ENCODE results near the gene GUCA1A.
"Not testable (repeated sequence)": the region's sequence is repeated elsewhere in the genome, so short reads cannot be mapped to it uniquely, and the experiment has no call there.

GUCA1A gene

DNA sequence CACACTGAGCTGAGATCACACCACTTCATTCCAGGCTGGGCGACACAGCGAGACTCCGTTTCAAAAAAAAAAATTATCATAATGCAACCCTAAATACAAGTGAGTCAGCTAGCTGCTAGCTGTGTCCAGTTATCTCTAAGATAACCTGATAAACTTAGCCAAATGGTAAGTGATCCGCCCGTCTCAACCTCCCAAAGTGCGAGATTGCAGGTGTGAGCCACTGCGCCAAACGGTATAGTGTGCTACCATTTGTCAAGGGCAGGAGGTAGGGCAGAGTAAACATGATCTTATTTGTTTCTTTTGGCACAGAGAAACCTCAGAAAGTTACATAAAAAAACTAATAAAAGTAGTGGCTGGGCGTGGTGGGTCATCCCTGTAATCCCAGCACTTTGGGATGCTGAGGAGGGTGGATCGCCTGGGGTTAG, 26.0 kb upstream of the GUCA1A start:
- no peak for DNase-seq

DNA sequence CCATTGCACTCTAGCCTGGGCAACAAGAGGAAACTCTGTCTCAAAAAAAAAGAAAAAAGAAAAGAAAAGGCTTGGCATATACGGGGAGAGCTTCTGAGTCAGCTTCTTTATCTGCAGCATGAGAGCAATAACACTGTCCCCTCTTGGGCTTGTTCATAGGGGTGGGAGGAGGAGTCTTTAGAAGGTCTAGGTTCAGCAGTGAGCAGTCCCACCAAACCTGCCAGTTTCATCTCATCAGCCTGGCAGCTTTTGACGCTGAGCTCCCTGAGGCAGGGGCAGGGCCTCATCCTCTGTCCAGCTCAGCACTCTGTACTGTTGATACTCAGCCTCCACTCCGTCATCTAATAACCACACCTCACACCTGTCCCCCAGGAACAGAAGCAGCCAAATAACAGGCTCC, 25.1 kb upstream of the GUCA1A start:
- DNase-seq: no peak

DNA sequence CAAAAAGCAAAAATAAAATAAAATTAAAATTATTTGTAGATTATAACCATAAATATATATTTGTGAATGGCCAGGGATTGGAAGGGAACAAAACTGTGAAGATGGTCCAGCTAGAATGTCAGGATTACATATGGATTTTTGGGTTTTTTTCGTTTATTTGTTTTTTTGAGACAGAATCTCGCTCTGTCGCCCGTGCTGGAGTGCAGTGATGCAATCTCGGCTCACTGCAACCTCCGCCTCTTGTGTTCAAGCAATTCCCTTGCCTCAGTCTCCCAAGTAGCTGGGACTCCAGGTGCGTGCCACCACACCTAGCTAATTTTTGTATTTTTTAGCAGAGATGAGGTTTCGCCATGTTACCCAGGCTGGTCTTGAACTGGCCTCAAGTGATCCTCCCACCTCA, 22.9 kb upstream of the GUCA1A start:
- no peak for DNase-seq

DNA sequence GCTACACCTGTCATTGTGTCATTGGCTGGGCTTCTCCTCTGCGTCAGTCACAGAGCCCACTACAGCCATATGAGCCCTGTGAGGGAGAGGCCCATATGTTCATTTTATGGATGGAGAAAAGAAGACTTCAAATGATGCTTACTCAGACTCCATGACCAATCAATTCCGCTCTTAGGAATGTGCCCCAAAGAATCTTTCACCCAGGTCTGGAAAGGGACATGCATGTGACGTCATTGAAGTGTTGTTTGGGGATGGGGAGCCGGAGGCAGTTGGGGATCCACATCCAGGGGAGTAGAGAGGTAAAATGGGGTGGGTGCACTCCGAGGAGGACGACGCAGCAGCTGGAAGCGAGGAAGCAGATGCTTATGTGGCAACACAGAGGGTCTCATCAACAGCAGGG, 21.1 kb upstream of the GUCA1A start:
- no peak for DNase-seq

DNA sequence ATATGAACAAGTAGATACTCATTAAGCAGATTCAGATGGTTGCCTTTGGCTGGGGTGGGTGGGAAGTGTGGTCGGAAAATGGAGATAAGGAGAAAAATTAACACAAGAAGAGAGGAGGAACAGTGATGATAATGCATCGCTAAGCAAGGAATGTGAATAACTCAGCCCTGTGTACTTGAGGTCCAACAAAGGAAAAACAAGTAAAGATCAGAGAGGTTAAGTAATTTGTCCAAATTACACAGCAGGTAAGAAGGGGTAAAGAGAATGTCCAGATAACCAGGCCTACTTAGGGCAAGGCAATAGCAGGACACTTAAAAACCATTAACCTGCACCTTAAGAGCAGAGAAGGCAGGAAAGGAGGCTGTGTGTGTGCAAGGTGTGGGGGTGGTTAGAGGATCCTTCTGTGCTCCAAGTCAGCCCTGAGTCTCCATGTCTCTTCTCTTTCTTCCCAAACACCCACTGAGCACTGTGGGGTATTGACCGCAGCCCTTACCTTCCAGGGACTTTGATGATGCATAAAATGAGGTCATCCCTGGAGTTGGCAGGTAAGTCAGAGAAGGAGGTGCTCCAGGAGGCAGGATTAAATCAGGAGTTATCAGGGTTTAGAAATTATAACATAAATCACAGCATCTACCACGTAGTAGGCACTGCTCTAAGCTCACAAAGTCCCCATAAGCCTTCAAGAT, 20.5 kb upstream of the GUCA1A start:
- not testable (repeated sequence) for DNase-seq

DNA sequence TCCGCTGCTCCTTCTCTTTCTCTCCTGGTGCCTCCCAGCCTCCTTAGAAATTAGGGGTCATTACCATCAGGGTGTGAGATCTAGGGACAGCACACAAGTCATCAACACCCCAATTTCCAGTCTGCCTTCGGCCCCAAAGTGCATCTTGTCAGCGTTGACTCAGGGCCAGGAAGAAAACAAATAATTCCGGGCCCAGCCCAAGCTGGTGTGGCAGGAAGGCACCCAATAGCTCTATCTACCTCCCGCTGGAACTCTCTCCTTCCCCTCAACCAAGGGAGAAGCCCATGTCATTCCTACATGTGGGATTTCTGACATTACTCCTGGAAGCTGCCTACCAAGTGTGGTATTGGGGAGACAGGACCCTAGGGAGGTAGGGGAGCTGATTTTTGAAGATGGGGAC, 19.2 kb upstream of the GUCA1A start:
- DNase-seq: no peak

DNA sequence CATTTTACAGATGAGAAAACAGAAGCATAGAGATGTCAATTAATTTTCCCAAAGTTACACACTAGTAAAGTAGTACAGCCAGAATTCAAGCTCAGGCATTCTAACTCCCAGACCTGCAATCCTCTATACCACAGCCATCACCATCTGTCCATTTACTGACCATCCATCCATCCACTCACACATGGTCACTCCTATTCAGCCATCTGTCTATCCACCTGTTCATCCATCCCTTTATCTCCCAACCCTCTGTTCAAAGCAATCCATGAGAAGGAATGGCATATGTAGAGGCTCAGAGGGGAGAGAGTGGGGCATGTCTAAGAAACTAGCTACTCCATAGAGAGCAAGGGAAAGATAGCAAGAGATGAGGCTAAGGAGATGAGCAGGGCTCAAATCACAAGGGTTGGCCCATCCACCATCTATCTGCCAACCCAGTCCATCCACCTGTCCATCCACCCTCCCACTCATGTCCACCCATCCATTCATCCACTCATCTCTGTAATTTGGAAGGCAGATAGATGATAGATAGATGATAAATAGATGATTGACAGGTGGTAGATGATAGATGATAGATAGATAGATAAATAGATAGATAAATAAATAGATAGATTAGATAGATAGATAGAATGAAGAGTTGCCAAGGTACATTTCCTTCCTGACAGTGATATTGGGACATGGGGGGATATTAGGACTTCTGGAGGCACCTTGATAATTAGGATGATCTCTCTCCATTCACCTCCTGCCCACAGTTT, 18.5 kb upstream of the GUCA1A start:
- no peak for DNase-seq

DNA sequence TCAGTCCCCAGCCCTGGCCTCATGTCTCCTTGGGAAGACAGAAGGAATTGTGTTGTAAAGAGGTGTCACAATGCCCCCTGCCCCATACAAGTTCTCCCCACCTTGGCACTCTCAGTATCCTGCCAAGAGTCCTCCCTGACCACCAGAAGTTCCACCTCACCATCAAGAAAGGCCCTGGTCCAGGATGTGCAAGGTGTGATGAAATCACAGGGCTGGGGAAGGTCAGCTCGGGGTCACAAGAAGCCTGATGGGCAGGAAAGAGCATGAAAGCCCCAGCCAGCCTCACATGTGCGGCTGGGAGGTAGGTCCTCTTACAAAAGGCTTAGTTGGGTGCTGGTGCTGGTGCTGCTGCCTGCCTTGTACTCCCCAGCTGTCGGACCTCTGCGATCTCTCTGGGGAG, 17.9 kb upstream of the GUCA1A start:
- no peak for DNase-seq

DNA sequence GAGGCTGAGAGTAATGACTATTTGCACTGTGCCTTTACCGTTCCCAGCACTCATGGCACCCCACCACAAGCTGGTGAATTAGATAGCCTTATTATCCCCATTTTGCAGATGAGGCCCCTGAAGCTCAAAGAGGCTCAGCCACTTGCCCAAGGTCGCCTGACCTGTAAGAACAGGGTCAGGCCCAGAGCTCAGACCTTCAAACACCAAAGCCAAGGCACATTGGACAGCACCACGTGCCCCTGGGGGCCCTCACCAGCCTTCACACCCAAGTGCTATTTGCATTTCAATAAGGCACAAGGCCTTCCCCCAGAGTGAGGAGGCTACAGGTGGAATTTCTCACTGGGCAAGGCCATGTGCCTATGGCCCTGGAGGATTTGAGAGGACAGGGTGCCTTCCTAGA, 16.5 kb upstream of the GUCA1A start:
- DNase-seq: no peak

DNA sequence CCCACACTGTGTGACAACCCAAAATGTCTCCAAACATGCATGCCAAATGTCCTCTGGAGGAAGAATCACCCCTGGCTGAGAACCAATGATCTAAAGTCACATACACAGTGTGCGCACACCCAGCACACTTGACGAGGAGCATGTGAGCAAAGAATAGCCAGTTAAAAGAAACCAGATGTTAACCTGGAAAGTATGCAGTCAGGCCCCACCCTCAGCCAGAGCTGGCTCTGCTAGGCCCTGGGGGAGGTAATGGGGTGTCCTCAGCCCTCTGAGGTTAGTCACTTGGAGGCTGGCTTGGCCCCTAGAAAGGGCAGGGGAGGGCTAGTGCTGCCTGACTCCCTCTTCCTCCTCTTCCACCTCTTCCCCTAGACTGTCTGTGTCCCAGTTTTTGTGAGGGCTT, 15.2 kb upstream of the GUCA1A start:
- DNase-seq: no peak

DNA sequence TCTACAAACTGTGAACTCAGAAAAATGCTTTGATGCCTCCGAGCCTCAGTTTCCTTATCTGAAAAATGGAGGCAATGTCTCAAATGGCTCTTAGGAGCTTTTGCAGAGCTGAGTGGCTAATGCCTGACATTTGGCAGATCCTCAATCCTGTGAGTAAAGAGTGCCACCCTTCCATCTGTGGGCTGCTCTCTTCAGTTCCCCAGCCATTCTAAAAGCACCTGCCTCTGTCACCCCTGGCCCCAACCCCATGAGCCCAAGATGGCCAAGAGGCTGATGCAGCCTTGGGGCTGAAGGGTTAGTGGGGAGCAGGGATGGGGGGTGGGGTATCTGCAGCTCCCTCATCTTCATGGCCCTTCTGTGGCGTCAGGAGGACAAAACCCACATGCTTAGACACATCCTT, 14.5 kb upstream of the GUCA1A start:
- DNase-seq: no peak

DNA sequence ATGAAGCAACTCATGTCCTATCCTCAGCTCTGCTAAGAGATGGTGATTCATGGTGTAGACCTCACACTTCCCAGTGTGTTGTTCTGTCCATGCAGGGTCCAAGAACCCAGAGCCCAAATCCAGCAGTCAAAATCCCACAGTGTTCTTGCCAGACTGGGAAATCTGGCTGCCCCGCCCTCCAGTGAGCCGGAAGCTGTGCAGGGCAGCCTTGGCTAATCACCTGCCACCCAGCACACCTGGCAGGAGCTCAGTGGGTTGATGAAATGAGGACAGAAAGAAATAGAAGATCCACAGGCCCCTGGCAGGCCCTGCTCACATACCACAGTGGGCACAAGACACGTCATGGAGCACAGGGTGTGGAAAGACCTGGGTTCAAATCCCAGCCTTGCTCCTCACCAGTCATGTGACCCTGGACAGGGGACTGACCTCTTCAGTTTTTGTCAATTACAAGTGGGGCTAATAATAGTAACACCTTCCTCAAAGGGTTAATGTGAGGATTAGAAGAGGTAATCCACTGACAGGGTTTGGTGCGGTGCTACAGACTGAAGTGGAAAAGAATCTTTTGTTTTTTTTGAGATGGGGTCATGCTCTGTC, 13.6 kb upstream of the GUCA1A start:
- DNase-seq: no peak

DNA sequence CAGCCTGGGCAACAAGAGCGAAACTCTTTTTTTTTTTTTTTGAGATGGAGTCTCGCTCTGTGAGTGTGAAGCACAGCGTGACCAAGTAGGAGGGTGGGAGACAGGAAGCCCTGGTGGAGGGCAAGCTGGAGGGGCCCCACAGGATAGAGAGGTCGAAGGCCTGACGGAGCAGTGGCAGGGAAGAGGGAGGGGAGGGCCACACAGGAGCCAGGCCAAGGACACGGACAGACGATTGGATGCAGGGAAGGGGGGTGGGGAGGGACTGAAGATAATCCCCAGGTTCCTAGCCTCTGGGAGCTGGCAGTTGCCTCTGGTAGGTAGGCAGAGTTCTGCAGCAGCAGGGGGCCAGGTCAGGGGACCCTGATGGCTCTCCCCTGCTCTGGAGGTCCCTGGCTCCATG, 10.8 kb upstream of the GUCA1A start:
- DNase-seq: no peak

DNA sequence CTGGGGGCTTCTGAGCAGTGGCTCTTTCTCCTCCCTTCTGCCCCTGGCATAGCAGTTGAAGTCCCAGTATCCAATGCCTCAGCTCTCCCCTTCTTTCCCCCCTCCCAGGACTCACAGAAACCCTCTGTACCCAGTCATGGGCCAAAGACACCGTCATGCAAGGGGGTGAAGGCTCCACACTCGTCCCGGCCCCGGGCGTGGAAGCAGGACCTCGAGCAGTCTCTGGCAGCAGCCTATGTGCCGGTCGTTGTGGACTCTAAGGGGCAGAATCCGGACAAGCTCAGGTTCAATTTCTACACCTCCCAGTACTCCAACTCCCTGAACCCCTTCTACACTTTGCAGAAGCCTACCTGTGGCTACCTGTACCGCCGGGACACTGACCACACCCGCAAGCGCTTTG, 10.4 kb upstream of the GUCA1A start:
- DNase-seq: no peak

DNA sequence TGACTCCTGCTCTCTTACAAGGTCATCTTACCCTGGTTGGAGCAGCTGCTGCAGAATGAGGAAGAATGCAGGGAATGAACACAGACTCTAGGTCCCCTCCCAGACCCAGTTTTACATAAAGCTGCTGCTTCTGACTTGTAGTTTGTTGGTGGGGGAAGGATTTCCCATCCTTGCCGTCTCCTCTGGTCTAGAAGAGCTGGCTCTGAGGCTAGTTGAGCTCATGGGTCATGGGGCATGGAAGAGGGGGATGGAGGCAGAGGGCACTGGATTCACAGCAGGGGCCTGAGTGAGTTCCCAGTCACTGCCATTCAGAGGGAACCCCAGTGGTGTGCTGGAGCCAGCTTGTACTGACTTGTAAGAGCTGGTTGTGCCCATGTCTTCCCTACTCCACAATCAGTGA, 9.2 kb upstream of the GUCA1A start:
- DNase-seq: no peak

DNA sequence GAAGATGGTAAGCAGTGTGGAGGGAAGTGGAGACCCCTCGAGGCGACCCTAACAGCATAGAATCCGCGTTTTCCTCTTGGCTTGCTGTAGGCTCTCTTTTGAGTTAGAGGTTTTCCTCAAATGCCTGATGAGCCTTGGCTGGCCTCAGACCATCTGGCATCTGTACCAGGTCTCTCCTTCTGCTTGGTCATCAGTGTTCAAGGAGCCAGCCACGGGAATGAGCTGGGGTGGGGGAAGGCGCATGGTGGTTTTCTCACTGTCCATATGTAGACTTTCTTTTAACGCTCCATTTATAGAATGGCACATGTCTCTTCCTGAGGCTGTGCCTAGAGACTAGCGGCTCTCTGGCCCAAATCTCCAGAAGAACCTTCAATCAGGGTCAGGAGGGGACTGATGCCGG, 8.1 kb upstream of the GUCA1A start:
- DNase-seq: no peak

DNA sequence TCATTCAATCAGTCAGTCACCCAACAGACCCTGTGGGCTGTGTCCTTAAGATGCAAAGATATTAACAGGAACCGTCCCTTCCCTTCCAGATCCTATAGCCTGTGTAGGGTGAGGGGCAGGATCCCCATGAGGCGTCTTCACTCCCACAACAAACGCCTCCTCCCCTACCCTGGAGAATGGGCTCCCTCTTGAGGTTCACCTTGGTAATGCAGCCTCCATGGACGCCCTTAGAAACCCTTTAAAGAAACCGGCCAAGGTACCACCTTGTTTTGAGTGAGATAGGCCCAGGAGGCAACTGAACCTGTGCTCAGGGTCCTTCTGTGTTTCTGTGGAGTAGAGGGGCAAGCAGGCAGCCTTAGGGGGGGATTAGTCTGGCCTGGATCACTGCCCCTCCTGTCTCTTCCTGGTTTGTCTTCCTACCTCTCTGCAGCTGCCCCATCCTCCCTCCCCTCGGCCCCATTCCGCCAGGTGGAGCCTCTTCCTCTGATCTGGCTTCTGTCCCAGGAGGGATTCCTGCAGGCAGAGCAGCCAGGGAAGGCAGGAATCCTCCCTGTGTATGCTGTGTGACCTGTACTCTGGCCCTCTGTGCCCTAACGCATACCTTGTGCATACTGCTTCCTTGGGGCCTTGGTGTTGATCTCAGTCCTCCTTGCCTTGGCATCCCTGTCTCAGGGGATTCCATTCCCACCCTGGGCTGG, 6.6 kb upstream of the GUCA1A start:
- peak; percentile 63 for DNase-seq

DNA sequence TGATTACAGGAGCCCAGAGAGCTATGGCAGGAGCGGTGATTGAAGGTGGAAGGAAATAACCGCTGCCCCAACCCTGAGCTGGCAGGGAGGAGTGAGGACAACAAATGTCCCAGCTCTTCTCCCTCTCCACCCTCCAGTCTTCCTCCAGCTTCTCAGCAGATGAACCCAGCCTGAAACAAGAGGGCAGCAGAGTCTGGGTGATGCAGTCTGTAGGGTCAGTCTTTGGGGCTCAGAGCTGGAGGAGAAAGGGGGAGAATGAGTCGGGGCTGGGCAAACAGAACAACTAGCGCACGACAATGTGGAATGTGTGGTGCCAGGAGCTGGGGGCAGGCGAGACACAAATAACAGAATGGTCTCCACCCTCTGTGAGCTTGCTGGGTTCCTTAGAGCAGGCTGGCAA, 4.5 kb upstream of the GUCA1A start:
- DNase-seq: no peak

DNA sequence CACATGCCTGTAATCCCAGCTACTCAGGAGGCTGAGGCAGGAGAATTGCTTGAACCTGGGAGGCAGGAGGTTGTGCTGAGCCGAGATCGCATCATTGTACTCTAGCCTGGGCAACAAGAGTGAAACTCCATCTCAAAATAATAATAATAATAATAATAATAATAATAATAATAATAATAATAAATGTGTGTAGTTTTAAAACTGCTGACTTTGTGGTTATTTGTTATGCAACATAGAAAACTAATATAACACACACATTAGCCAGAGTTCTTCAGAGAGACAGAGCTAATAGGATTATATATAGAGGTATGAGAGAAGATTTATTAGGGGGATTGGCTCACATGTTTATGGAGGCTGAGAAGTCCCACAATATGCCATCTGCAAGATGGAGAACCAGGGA, 3.4 kb upstream of the GUCA1A start:
- not testable (repeated sequence) for DNase-seq

DNA sequence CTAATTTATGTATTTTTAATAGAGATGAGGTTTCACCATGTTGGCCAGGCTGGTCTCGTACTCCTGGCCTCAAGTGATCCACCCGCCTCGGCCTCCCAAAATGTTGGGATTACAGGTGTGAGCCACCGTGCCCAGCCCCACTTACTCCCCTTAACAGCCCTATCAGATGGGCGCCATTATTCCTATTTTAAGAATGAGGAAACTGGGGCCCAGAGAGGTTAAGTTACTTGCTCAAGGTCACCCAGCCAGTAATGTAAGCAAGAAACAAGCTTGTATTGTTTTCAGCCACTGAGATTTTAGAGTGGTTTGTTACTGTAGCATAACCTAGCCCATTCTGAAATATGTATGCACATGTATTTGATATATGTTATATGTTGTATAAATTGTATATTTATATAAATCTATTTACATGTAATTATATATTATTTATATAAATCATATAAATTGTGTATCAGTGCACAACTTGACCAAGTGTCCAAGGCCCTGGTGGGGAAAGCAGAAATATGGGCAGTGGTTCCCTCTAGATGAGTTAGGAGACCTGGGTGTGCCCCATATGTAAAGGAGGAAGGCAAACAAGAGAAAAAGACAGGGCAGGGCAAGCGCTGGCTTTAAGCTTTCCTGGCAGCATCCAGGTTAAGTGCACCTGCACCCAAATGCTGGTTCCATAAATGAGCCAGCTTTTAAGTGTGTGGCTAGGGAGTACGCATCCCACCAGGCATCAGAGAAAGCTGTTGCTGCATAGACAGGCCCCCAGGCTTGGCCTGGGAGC, 1.2 kb upstream of the GUCA1A start:
- no peak for DNase-seq

DNA sequence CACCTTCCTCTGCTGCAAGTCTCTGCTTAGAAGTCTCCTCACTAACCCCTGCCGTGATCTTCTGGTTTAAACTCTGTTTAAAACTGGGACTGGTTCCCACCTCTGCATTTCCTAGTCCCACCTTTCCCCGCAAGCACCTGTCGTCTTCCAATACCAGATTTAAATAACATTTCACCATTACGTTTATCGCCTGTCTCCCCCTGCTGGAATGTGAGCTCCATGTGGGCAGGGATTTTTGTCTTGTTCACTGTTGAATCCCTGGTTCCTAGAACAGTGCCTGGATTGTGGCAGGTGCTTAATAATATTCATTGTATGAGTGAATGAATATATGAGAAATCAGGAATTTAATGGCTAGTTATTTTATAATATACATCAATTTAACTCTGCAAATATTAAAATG, 2.7 kb downstream of the GUCA1A start:
- no peak for DNase-seq

DNA sequence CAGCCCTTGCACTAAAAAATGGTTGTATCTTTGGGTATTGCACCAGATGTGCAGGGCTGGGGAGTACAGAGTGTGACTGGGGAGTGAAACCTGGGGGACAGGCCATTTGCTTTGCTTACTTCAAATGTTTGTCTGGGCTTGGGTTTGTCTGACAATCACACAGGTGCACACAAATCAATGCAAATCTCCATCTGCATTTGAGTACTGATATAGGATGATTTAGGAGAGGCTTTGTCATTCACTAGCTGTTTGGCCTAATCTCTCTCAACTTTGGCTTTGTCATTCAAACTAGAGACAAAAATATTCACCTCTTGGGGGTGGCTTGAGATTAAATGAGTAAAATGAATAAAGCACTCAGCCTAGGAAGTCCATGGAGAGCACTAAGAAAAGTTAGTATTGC, 3.8 kb downstream of the GUCA1A start:
- DNase-seq: no peak
